Measurements from ENCODE around the gene PBX3. TPM values are rescaled to one million over a fixed set of nuclear protein-coding genes. Genes with fewer than 3 reads are reported as not detected.

PBX3 gene
- total and polyA plus RNA-seq, 9 of the 15 experiments (the other 6 are each of a cell fraction or from before 2014, with no cell fraction given) = 0.14 to 5.8 (median 0.92) TPM

DNA sequence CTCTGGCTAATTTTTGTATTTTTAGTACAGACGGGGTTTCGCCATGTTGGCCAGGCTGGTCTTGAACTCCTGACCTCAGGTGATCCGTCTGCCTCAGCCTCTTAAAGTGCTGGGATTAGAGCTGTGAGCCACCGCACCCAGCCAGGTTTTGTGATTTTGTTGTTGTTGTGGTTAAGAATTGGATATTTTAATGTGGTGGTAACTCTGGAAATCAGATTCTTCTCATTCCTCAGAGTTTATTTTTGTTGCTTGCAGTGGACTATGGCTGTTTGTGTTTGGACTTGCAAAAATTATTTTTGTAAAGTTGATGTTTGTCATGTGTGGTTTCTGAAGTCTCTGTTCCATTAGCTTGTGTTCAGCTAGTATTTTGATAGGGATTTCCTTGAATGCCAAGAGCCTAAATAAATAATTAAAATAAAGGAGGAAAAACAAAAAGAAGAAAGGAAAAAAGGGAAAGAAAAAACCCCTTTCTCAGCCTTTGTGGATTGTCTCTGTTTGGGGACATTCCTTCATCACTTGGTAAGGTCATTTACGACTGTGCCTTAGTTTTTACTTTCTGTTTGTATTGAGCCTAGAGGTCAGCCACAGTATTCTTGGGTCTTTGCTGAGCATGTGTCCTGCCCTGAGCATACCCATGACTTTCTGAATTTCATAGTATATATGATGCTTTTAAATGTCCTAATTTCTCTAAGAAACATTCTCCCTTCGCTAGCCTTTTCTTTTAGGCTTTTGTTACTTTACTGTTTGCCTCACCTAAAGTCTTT, 37.3 kb downstream of the PBX3 start (continued):
- TF ChIP-seq TBP (optimal IDR thresholded peaks at IDR 0.05; ENCODE audit: low read depth, low read length) (no peak), POLR2AphosphoS2 (IDR thresholded peaks at IDR 0.05; ENCODE audit: low read length) (no peak), MTA3 (IDR thresholded peaks at IDR 0.05; ENCODE audit: borderline replicate concordance) (no peak), ZFPM2 (CRISPR knock-in tag; IDR thresholded peaks at IDR 0.05) (no peak), PPARD (CRISPR knock-in tag; IDR thresholded peaks at IDR 0.05) (no peak)
- TF ChIP-seq, protein P1, sequence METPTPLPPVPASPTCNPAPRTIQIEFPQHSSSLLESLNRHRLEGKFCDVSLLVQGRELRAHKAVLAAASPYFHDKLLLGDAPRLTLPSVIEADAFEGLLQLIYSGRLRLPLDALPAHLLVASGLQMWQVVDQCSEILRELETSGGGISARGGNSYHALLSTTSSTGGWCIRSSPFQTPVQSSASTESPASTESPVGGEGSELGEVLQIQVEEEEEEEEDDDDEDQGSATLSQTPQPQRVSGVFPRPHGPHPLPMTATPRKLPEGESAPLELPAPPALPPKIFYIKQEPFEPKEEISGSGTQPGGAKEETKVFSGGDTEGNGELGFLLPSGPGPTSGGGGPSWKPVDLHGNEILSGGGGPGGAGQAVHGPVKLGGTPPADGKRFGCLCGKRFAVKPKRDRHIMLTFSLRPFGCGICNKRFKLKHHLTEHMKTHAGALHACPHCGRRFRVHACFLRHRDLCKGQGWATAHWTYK (CRISPR knock-in tag; IDR thresholded peaks at IDR 0.05) = no peak

DNA sequence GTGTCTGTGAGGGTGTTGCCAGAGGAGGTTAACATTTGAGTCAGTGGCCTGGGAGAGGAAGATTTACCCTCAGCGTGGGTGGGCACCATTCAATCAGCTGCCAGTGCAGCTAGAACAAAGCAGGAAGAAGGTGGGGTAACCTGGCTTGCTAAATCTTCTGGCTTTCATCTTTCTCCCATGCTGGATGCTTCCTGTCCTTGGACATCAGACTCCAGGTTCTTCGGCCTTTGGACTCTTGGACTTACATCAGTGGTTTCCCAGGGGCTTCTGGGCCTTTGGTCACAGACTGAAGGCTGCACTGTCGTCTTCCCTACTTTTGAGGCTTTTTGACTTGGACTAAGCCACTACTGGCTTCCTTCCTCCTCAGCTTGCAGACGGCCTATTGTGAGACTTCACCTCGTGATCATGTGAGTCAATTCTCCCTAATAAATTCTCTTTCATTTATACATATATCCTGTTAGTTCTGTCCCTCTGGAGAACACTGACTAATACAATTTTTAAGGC, 38.1 kb downstream of the PBX3 start:
- CTCF ChIA-PET (ENCODE audit: low intra/inter-chr PET ratio) = no interaction called here
- WGBS (ENCODE audit: insufficient coverage, low coverage, missing lambda C conversion rate) = 0% methylated on average over 5 of the region's 5 CpGs
- in situ Hi-C loops (cut with MboI) = no loop called here

More for the DNA sequence above, 38.1 kb downstream of the PBX3 start:
- no peak overlapping the region for H2AFZ ChIP-seq (ENCODE audit: low read depth, low read length)
- no peaks in the 10 kb centered on the region for H3K9me3 ChIP-seq (replicated peaks; ENCODE audit: control insufficient read depth, insufficient read depth, low read depth, low read length)
- FAIRE-seq (no peak), DNase-seq (ENCODE audit: extremely low read depth in 1 of 4, low spot score in 3 of 4) (no peak), ATAC-seq (no peak)
- H3K4me1 ChIP-seq (replicated peaks in 1 of 2; ENCODE audit: control insufficient read depth in 2 of 2, insufficient read depth in 2 of 2, low read length in 2 of 2) = no peaks in the 10 kb centered on the region; a peak in 1 of 5 replicates
- POLR2A ChIA-PET = no interaction called here
- no peaks in the 10 kb centered on the region for H3K79me2 ChIP-seq (ENCODE audit: control insufficient read depth, insufficient read depth, low read length)
- no peaks in the 10 kb centered on the region; the same call in 1 of the 2 replicates for H4K20me1 ChIP-seq (replicated peaks; ENCODE audit: control insufficient read depth, insufficient read depth, low read length)
- no peak overlapping the region for H3K9ac ChIP-seq (ENCODE audit: insufficient read depth in 1 of 2, low read depth in 2 of 2, low read length in 2 of 2)
- no peak overlapping the region for H3K4me2 ChIP-seq (ENCODE audit: insufficient read depth, low read length)
- TF ChIP-seq SRF (CRISPR knock-in tag; IDR thresholded peaks at IDR 0.05) = no peak
- no peaks in the 10 kb centered on the region for H3K9me1 ChIP-seq (ENCODE audit: control insufficient read depth, insufficient read depth, low read length)
- H3K27me3 ChIP-seq (ENCODE audit: control insufficient read depth in 2 of 2, insufficient read depth in 2 of 2, low read length in 2 of 2) = peaks cover 2 to 6% of the 10 kb centered on the region in 2 experiments; a peak in 3 of 5 replicates
- intact Hi-C loops (cut with micrococcal nuclease) = no loop called here
- no peaks in the 10 kb centered on the region for H3K36me3 ChIP-seq (ENCODE audit: control insufficient read depth, insufficient read depth, low read length)
- H3K4me3 ChIP-seq = no peak overlapping the region
- no peak overlapping the region for H3K27ac ChIP-seq (ENCODE audit: extremely low read depth, low read depth, low read length)
- BruUV-seq (replicated peaks) = no TSS peak
